OCI-LY3 (cell line): ENCODE results near the gene LRFN2.

Experiments used
- EZH2phosphoT487 ChIP-seq: fragments of 200-600 bp; shearing (Covaris generic); IDR thresholded peaks from 2 replicates; pipeline ENCODE4 v1.6.1; 2018; ENCODE audit warnings: antibody characterized with exemption, mixed run types, low read depth
- TF ChIP-seq, protein P1 (sequence below): fragments of 200-600, 300-600 bp; sonication (generic); IDR thresholded peaks from 2 replicates; pipeline ENCODE4 v1.5.1; 2014; ENCODE audit warnings: antibody characterized with exemption, low read length, low read depth

DNA sequence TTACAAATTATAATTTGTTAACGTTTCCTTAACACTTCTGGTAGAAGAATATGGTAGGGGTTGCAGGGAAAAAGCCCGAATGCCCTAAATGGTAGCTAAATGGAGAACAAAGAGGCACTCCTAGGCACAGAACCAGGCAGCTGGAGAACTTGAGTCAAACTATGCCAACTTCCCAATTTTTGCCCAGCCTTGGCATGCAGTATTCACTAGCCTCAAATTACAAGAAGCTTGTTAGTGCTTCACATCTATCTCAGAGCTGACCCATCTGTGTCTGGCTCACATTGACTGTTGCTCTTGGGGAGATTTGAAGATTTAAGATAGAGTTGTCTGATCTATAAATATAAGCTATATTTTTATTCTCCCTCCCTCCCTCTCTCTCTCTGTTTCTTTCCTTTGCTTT is 19.4 kb upstream of the LRFN2 start:
- TF ChIP-seq, protein P1, sequence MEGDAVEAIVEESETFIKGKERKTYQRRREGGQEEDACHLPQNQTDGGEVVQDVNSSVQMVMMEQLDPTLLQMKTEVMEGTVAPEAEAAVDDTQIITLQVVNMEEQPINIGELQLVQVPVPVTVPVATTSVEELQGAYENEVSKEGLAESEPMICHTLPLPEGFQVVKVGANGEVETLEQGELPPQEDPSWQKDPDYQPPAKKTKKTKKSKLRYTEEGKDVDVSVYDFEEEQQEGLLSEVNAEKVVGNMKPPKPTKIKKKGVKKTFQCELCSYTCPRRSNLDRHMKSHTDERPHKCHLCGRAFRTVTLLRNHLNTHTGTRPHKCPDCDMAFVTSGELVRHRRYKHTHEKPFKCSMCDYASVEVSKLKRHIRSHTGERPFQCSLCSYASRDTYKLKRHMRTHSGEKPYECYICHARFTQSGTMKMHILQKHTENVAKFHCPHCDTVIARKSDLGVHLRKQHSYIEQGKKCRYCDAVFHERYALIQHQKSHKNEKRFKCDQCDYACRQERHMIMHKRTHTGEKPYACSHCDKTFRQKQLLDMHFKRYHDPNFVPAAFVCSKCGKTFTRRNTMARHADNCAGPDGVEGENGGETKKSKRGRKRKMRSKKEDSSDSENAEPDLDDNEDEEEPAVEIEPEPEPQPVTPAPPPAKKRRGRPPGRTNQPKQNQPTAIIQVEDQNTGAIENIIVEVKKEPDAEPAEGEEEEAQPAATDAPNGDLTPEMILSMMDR, result no peak
- TF ChIP-seq EZH2phosphoT487, result no peak
